ENCODE data around the gene NAA80.

DNA sequence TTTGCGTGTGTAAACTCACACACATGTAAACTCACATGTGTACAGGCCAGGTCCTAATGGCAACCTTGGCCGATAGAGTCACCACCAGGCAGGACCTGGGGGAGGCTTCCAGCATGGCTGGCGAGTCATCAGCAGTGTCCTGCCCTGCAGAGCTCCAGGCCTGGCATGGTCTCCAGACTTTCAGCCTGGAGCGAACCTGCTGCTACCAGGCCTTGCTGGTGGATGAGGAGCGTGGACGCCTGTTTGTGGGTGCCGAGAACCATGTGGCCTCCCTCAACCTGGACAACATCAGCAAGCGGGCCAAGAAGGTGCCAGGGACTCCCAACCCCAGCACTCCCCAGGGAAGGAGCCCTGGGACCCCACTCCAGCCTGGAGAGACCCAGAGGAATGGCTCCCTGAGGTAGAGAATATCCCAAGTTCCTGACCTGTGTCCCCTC, 29.2 kb downstream of the NAA80 start:
- TF ChIP-seq, protein P1, sequence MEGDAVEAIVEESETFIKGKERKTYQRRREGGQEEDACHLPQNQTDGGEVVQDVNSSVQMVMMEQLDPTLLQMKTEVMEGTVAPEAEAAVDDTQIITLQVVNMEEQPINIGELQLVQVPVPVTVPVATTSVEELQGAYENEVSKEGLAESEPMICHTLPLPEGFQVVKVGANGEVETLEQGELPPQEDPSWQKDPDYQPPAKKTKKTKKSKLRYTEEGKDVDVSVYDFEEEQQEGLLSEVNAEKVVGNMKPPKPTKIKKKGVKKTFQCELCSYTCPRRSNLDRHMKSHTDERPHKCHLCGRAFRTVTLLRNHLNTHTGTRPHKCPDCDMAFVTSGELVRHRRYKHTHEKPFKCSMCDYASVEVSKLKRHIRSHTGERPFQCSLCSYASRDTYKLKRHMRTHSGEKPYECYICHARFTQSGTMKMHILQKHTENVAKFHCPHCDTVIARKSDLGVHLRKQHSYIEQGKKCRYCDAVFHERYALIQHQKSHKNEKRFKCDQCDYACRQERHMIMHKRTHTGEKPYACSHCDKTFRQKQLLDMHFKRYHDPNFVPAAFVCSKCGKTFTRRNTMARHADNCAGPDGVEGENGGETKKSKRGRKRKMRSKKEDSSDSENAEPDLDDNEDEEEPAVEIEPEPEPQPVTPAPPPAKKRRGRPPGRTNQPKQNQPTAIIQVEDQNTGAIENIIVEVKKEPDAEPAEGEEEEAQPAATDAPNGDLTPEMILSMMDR (conservative IDR thresholded peaks at IDR 0.05; ENCODE audit: low read depth, low read length) = no peak
- TF ChIP-seq EZH2 (IDR thresholded peaks at IDR 0.05; ENCODE audit: borderline replicate concordance, low read depth, low read length, poor library complexity, severe bottlenecking) = no peak

Data from A673 (cell line).